Common myeloid progenitor, CD34-positive (primary cell): ENCODE measurements around the gene TRPM1.
A peak's percentile ranks its signal among the peaks of the same experiment; 100 is the strongest.

ENCODE experiments used
- CTCF ChIA-PET: fragments of 350-600 bp; sonication (Branson Sonifier 250); formaldehyde crosslinking; loops from one replicate; lab custom pipeline; 2021; ENCODE audit warnings: antibody characterized with exemption; lab: Charles Lee
- POLR2A ChIA-PET: fragments of 350-600 bp; sonication (Branson Sonifier 250); formaldehyde crosslinking; loops from one replicate; lab custom pipeline; 2021; ENCODE audit warnings: antibody characterized with exemption; lab: Charles Lee
- DNase-seq, 3 donors: peaks; one replicate each; pipeline versions ENCODE4 v3.0.0 to v3.0.0-alpha.2; 2013
- H3K27ac ChIP-seq, 2 experiments: 1 replicate in 1 of 2; 2 replicates in 1 of 2; pipeline ENCODE4 v1.7.0; 2013; ENCODE audit warnings: inconsistent platforms in 2 of 2, low read length in 2 of 2, mild to moderate bottlenecking in 2 of 2, low read depth in 1 of 2, moderate library complexity in 1 of 2; ENCODE audit not compliant: severe bottlenecking in 2 of 2, insufficient read depth in 1 of 2, poor library complexity in 1 of 2
- H3K27me3 ChIP-seq, 5 experiments: replicated peaks in 2 of 5; 1 replicate in 3 of 5; 2 replicates in 2 of 5; pipeline versions ENCODE4 v1.6.1 to v1.7.0; 2013; ENCODE audit warnings: low read length in 4 of 5, mild to moderate bottlenecking in 2 of 5, moderate library complexity in 2 of 5, inconsistent platforms in 1 of 5; ENCODE audit not compliant: insufficient read depth in 5 of 5, control insufficient read depth in 4 of 5
- H3K36me3 ChIP-seq, 4 experiments: 1 replicate in 2 of 4; 2 replicates in 2 of 4; pipeline versions ENCODE4 v1.6.1 to v1.7.0; 2013; ENCODE audit warnings: low read length in 3 of 4, control low read depth in 1 of 4, mild to moderate bottlenecking in 1 of 4; ENCODE audit not compliant: control insufficient read depth in 4 of 4, insufficient read depth in 4 of 4
- H3K4me1 ChIP-seq, 4 experiments: 1 replicate in 3 of 4; 2 replicates in 1 of 4; pipeline versions ENCODE4 v1.6.1 to v1.7.1; 2013; ENCODE audit warnings: low read length in 3 of 4, mild to moderate bottlenecking in 3 of 4, control low read depth in 1 of 4, inconsistent platforms in 1 of 4, moderate library complexity in 1 of 4; ENCODE audit not compliant: control insufficient read depth in 4 of 4, insufficient read depth in 4 of 4; ENCODE audit errors: control extremely low read depth in 1 of 4
- H3K4me3 ChIP-seq, 7 experiments: 1 replicate in 4 of 7; 2 replicates in 3 of 7; pipeline versions ENCODE4 v1.5.1 to v1.7.0; 2013; ENCODE audit warnings: mild to moderate bottlenecking in 7 of 7, low read length in 6 of 7, moderate library complexity in 6 of 7, inconsistent platforms in 2 of 7, low read depth in 2 of 7, control low read depth in 1 of 7; ENCODE audit not compliant: insufficient read depth in 4 of 7, control insufficient read depth in 1 of 7; ENCODE audit errors: extremely low read depth in 1 of 7
- H3K9me3 ChIP-seq, 5 experiments: 1 replicate in 4 of 5; 2 replicates in 1 of 5; pipeline versions ENCODE4 v1.6.1 to v1.7.1; 2013; ENCODE audit warnings: low read length in 4 of 5, mild to moderate bottlenecking in 2 of 5, inconsistent platforms in 1 of 5, low read depth in 1 of 5, moderate library complexity in 1 of 5; ENCODE audit not compliant: control insufficient read depth in 4 of 5, insufficient read depth in 2 of 5; ENCODE audit errors: control extremely low read depth in 1 of 5
- WGBS: methylation state at CpG from one replicate; pipeline ENCODE4 v1.1.5; 2013; ENCODE audit not compliant: insufficient coverage; 5-methylcytosine and 5-hydroxymethylcytosine counted together

The TRPM1 gene

DNA sequence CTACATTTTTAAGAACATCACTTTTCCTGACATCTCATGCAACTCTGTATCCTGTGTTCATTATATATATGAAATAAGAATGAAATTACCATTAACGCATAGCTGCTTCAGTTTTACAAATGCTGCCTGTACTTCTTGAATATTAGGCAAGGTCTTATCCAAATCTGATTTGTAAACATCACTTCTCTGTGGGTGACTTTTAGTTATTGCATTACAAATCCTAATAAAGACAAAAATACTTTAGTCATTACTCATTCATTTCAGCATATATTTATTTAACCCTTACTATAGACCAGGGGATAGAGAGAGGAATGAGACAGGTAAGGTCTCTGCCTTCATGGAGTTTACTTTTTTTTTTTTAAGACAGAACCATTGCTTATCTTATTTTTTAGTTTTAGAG is 146.9 kb downstream of the TRPM1 start:
- H3K4me3 ChIP-seq, result no peak overlapping the region
- no peaks in the 10 kb centered on the region for H3K27me3 ChIP-seq
- peaks cover 0 to 6% (median 1%) of the 10 kb centered on the region in 5 experiments for H3K9me3 ChIP-seq
- H3K36me3 ChIP-seq, result peaks cover 30 to 84% (median 53%) of the 10 kb centered on the region in 4 experiments
- no peaks in the 10 kb centered on the region for H3K4me1 ChIP-seq
- H3K27ac ChIP-seq, result peak overlapping the region in 1 of 2 experiments; percentile 16
- WGBS, result no CpG with 5 or more reads among the region's 1 CpG
- CTCF ChIA-PET, result no interaction called here
- POLR2A ChIA-PET, result no interaction called here
- DNase-seq, result no peak

DNA sequence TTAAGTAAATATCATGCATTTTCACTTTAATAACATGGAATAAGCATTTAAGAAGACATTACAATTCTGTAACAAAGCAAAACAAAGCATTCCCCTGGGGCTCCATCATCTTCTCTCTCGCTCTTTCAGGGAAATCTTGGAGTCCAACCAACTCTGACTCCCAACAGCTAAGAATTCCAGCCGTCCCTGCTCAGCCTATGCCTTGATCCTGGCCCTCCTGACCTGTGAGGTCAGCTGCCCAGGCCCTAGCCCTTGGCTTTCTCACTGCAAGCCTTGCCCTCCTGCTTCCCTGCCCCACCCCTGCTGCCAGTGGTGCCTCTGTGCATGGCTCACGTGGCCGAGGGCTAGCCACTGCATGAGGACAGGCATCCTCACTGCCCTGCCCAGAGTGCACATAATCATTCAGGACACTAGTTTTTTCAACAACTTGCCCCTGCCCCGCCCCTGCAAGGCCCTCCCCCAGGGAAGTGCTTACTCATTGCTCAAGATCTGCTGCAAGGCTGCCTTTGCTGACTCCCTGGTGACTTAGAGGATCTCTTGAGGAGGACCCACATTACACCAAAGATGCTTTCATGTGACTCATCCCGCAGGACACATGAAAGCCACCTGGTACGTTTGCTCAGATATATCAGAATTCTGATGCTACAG is 147.7 kb downstream of the TRPM1 start:
- Histone ChIP-seq H3K27me3 (no peaks in the 10 kb centered on the region), H3K9me3 (peaks cover 0 to 13% (median 4%) of the 10 kb centered on the region in 5 experiments), H3K27ac (no peak overlapping the region), H3K4me1 (no peaks in the 10 kb centered on the region), H3K36me3 (peaks cover 29 to 84% (median 52%) of the 10 kb centered on the region in 4 experiments), H3K4me3 (no peak overlapping the region)
- ChIA-PET CTCF (interaction anchor here (0.8 kb wide), 1 partner anchor 10 kb away, joined by 4 read pairs; no protein-coding TSS in a partner anchor), POLR2A (no interaction called here)
- 90% methylated on average over 5 of the region's 7 CpGs for WGBS
- peak in 2 of 3 donors; percentile 28 to 30 for DNase-seq

DNA sequence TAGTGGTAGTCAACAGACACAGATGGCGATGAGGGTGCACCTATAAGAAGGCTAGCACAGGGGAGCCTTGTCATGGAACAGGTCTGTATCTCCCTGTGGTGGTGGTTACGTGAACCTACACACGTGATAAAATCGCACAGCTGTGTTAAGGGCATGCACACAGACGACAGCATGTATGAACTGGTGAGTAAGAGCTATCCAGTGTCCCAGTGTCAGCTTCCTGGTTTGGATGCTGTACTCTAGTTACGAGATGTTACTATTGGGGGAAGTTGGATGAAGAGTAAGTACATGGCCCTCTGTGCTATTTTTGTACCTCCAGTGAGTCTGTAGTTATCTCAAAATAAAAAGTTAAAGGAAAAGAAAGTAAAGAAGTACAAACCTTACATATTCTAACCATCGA is 148.3 kb downstream of the TRPM1 start:
- 98% methylated on average over 5 of the region's 7 CpGs for WGBS
- no peaks in the 10 kb centered on the region for H3K4me1 ChIP-seq
- H3K36me3 ChIP-seq, result peaks cover 28 to 84% (median 50%) of the 10 kb centered on the region in 4 experiments
- no peaks in the 10 kb centered on the region for H3K27me3 ChIP-seq
- POLR2A ChIA-PET, result interaction anchor here (1.1 kb wide), 1 partner anchor 9 kb away, joined by 8 read pairs; no protein-coding TSS in a partner anchor
- no peak overlapping the region for H3K27ac ChIP-seq
- peaks cover 0 to 15% (median 4%) of the 10 kb centered on the region in 5 experiments for H3K9me3 ChIP-seq
- no peak overlapping the region for H3K4me3 ChIP-seq
- DNase-seq, result no peak
- CTCF ChIA-PET, result interaction anchor here (0.8 to 1.5 kb wide), 3 partner anchors 10 to 27 kb away, joined by 3 to 4 read pairs (median 3); no protein-coding TSS in a partner anchor
